ENCODE data around the gene LCLAT1.

The LCLAT1 gene

GRCh38 chr2:30447149-30448045 lies at the start of gene LCLAT1:
LCLAT1 (plus strand) TSS chr2:30447246; CDS start chr2:30525591, 78,345 bp downstream.
- DNase-seq, result peak; percentile 72

DNA sequence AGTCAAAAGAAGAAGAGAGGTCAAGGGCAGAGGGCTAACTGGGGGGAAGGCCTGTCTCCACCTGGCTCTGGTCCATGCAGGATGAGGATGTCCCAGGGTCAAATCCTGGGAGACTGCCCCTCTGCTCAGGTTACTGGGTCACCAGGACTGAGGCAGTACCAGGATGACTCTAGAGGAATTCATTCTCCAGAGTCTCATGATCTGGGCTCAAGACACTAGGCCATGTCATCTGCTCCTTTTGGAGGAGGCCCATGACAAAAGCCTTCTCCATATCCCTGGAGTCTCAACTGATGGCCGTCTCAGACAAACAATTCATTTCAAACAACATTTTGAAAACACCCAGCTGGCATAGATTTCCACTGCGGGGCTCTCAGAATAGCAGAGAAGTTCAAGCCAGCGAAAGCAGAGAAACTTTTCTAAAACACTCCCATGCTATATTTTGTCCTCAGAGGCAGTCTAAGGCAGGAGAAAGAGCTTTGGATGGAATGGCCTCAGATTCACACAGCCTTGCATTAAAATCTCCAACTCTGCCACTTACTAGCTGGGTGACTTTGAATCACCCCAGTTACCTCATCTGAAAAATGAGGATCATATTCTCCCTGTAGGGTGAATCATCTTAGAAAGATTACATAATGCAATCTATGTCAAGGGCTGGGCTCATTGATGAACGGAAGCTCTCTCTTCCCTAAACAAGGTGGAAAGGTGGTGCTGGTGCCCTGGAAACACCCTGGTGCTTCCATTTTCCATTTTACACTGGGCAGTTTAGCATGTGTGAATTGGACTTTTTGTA lies 48.8 kb upstream of the LCLAT1 start:
- peak; percentile 62 for DNase-seq

DNA sequence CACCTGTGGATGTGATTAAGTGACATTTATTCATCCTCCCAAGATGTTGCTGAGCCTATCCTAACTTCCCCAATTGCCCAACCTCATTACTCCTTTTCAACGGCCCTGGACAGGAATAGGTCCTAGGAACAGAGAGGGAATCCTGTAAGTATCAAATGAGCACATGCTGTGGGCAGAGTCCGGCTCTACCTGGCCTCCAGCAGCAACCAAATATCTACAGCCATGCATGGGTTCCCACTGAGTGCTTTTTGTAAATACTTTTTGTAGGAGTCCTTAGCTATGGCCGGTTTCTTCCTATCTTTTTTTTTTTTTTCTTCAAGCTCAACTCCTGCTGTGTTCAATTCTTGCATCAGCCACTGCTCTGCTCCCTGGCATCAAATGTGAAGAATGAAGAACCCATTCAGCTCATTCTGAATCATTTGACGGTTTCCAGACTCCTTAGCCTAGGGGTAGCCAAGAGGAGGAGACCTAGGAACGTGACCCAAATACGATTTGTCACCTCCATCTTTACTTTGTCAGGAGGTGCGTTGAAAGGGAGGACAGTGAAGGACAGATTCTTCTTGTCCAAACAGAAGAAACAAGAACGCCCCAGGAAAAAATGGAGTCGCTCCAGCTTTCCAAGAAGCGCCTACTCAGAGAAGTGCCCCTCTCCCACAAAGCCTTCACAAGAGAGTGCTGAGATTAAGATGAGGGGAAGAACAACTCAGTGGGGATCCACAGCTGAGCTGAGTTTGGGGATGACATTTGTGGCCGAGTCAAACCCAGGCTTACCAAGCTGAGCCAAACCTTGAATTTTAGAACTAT lies 46.7 kb upstream of the LCLAT1 start:
- no peak for DNase-seq

DNA sequence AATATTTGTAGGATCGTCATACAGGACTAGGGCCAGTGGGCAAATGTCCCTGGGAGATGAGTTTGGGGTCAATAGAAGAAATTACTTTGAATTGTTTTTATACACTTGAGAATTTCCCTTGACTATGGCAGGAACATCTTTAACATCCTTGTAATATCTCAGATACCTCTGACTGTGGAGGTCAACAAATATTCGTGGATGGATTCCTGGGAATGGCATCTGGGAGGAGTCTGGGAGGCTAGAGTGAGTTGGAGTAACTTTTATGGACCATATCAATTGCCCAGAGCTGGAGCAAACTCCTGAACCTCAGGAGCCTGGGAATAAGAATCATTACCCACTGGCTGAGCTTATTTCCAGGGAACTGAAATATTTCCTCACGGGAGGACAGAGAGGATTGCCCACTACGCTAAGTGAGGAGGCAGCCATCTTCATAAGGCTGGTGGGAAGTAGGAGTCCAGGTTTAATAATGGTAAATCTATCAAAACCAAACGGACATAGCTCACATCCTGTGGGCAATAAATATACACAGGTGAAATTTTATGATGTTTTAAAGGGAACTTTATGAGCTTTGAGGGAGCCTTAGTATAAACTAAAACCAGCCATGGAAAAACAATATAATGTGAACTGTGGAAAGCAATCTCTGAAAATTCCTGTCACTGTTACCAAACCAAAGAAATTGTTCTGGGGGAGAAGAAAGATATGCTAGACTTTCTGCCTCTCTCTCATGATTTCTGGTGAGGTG lies 44.4 kb upstream of the LCLAT1 start:
- DNase-seq, result no peak

GRCh38 chr2:30403592-30404312 lies 43.3 kb upstream of the LCLAT1 start:
- no peak for DNase-seq

GRCh38 chr2:30404319-30405259 lies 42.5 kb upstream of the LCLAT1 start:
- no peak for DNase-seq

DNA sequence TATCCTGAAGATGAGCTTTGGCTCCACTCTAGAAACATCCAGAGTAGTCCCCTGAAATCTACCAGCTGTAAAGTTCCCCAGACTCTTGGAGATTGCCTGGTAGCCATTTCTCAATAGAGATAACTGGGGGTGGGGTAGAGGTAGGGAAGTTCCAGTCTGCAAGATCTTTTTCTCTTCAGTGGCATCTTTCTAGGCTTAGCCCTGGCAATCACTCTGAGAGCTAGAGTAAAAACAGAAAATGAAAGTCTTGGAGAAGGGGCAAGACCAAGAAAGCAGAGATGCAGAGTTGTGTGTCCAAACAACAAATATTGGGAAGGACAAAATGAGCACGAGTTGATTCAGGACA lies 41.8 kb upstream of the LCLAT1 start:
- DNase-seq, result no peak

- no peak for DNase-seq
Measured at GRCh38 chr2:30406853-30407252, 40.2 kb upstream of the LCLAT1 start.

DNA sequence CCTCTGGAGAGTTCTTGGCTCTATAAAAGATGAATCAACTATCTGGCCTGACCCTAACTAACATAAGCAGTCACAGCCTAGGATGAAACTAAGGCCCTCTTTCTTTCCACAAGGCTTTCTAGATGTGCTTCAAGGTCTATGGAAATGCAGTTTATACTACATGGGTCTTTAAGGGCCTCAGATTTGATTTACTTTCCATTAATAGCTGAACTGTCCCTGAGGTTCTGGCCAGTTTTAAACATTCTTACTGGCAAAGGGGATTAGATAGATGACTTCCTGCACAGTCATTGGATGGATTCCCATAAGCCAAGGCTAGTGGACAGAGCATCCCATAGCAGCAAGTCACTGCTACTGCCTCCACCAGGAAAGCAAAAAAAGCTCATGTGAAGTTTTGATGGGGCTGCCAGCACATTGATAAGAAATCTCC lies 38.1 kb upstream of the LCLAT1 start:
- DNase-seq, result peak; percentile 85

DNA sequence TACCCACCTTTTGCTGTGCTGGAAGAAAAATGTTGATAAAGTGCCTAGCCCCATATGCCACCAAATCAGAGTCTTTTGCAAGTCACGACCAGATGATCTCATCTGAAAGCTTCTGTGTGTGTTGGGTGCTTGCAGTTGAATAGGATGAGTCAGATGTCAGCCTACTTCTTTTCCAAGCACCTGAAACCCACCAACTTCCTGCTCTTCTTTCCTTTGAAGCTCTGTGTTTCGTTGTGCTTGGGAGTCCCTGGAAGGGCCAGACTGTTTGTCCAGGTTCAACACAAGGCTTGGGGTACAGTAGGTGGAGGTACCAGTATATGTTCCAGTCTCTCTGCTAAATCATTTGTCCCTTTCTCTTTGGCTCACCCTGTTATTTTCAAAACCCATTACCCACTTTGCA lies 36.8 kb upstream of the LCLAT1 start:
- peak; percentile 85 for DNase-seq

DNA sequence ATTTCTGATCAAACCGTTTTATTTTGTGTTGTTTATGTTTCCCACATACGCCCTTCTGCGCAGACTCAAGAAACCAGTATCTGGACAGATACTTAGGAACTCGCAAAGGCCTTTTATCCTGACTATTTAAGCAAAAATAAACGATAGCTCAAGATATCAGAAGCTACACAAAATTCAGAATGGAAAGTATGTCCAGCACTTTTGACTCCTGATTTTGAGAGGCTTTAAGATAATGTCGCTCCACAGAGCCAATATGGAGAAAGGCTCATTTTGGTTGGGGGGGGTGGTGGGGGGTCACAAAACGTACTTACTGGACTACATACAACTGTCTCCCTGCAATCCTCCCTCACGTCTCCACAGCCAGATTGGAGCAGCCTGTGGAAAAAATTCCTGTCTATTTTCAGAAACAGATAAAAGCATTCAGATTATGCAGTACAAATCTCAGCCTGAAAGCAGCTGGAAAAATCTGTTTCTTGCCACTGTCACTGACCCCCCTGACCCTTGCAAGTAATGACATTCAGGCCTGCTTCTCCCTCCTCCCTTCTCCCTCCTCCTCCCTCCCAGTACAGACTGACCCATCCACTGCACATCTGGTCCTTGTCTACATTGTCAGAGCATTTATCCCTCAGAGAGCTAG lies 34.9 kb upstream of the LCLAT1 start:
- peak; percentile 27 for DNase-seq

DNA sequence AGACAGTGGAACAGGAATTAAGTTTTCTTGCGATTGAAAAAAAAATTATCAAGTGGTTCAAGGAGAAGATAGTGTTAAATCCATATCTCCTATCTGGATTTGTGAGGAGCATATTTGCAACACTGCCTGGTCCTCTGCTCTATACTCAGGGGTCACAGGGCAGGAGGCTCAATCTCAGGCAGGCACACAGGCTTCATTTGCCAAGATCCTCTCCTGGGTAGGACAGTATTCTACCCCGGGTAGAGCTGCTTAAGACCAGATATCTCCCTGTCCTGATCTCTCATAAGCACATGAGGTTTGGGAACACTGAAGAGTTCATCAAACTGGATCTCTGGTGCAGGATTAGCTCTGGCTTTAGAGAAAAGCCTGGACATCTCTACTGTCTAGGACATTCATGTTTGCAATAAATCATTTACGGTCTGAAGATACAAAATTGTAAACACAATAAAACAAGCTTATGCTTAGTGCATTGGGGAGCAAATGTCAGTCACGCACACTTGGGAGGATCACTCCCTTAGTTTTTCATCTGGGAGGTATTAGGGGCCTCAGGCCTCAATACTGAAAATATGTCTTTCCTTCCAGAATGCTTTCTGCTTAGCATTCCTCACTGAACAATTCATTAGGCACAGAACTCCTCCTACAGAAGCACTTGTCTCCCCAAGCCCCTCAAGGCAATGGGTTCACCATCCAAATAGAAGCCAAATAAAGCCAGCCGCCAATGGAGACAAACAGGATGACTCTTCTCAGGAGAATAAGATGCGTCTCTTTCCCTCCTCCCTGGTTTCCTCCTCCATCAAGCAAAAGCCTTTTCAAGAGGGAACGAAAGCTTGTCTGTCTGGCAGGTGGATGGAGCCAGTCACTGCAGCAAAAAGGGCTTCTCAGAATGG lies 34.1 kb upstream of the LCLAT1 start:
- no peak for DNase-seq

GRCh38 chr2:30414961-30415360 lies 32.1 kb upstream of the LCLAT1 start:
- peak; percentile 34 for DNase-seq

GRCh38 chr2:30417253-30417652 lies 29.8 kb upstream of the LCLAT1 start:
- DNase-seq, result peak; percentile 20

DNA sequence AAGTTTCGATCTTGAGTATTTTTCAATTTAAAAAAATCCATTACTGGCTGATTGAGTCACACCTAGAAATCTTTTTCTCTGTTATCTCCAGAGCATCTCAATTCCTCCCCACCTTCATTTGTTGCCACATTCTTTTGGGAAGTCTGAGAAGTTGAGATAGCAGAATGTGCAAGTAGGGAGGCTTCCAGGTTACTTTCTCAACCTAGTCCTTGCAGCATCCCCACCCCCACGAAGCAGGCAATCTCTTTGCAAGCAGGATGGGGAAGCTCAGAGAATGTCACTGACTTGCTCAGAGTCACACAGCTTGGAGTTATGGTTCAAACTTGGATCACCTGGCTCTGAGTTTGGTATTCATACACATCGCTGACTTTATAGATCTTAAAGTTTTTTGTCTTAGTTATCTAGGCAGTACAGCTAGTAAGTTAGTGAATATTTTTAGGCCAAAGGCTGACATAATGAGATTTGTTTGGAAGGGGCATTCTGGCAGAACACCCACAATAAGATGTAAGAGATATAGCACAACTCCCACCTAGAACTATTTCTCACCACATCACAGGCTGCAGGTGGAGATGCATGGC lies 25.9 kb upstream of the LCLAT1 start:
- no peak for DNase-seq

DNA sequence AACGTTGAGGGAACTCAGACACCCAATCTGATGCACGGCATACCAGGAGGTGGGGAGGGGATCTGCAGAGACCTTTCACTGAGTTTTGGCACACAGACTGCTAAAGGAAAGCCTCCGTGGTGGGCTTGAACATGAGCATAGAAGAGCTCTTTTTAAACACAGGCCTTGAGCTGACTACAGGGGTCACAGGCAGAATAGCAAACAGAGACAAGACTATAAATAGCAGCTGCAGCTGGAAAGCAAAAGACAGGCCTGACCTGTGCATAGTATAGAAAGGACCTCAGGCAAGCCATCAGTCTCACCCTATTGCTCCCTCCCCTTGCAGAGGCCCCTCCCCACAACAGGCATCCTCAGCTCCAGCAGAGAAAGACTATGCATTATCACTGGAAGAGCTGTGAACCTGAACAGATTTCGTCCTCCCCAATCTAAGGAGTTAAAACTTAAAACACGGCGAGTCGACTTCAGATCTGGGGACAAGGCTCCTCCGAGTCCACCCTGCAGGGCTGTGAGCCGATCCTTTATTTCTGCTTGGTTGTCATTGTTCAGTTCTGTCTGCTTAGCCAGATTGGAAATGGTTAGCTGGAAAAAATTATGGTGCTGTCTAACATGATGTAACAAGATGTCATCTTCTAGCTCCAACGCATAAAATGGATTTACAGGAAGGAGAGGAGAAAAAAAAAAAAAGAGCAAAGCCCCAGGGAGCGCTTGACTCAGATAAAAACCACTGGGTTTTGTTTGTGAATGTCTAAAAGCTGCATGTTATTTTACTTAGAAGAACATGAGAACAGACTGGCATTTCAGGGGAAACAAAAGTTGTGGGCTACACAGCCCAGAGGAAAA lies 25.2 kb upstream of the LCLAT1 start:
- peak; percentile 17 for DNase-seq

DNA sequence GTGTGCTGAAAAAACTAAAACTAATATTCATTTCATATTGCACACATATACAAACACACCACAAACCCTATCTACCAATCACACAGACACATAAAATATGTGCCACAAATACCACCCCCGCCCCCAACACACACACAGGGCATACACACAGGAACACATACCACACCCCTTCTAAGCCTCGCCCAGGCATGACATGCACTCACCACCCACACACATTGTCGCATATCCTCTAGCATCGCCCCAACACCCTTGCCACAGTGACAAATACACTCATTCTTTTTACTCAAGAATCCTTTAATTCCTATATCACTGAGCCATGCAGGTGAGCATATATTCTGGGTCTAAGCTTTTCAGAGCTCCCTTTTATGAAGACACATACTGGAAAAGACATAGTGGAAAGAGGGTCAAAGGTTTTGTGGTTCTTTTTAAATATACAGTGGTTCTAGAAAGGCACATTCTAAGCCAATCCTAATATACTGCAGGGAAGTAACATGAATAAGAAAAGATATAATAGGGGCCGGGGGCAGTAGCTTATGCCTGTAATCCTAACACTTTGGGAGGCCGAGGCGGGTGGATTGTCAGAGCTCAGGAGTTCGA lies 24.5 kb upstream of the LCLAT1 start:
- DNase-seq, result no peak

Measured in HCEC 1CT (cell line).